Measurements from ENCODE around the gene NOVA1.

DNA sequence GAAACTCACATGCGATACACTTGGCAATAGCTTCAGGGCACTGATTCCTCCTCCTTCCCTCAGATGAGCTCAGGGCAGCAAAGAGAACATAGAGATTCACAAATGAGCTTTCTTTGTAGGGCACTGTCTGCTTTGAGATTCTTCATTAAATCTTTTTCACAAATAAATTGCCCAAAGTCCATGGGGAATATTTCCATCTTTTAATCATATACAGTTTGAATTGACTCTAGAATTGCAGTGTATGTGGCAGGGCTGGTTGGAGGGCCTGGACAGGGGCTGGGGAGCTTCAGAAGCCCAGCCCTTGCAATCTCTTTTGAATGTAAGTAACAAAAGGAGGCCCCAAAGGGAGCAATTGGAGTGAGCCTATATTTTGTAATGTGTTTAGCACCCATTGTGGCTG is 197.5 kb downstream of the NOVA1 start:
- no peak for TF ChIP-seq BHLHE40 (IDR thresholded peaks at IDR 0.05; ENCODE audit: borderline replicate concordance)
- TF ChIP-seq SUZ12 (IDR thresholded peaks at IDR 0.05) = no peak
- no peak for TF ChIP-seq TARDBP (IDR thresholded peaks at IDR 0.05)
- no peak for TF ChIP-seq ELF4 (IDR thresholded peaks at IDR 0.05)
- no peak for TF ChIP-seq ZNF384 (IDR thresholded peaks at IDR 0.05)
